Neural cell (in vitro differentiated cells): ENCODE measurements around the gene PSMB11.

Experiments
- CTCF ChIP-seq: fragments of 450-650 bp; IDR thresholded peaks from 2 replicates; pipeline ENCODE4 v1.5.1; 2014; ENCODE audit warnings: antibody characterized with exemption, mild to moderate bottlenecking, moderate library complexity; ENCODE audit not compliant: poor library complexity, severe bottlenecking
- EZH2 ChIP-seq: fragments of 200-600, 300-800 bp; shearing (Covaris generic), sonication (generic); IDR thresholded peaks from 2 replicates; pipeline ENCODE4 v1.6.1; 2014; ENCODE audit warnings: antibody characterized with exemption, low read length, borderline replicate concordance, mild to moderate bottlenecking; ENCODE audit not compliant: insufficient read depth, poor library complexity, severe bottlenecking
- MXI1 ChIP-seq: fragments of 450-650 bp; conservative IDR thresholded peaks from 2 replicates; pipeline ENCODE4 v1.6.1; 2014; ENCODE audit warnings: antibody characterized with exemption, mild to moderate bottlenecking; ENCODE audit not compliant: poor library complexity, severe bottlenecking
- POLR2AphosphoS5 ChIP-seq: IDR thresholded peaks from 2 replicates; pipeline ENCODE4 v1.6.1; 2012

DNA sequence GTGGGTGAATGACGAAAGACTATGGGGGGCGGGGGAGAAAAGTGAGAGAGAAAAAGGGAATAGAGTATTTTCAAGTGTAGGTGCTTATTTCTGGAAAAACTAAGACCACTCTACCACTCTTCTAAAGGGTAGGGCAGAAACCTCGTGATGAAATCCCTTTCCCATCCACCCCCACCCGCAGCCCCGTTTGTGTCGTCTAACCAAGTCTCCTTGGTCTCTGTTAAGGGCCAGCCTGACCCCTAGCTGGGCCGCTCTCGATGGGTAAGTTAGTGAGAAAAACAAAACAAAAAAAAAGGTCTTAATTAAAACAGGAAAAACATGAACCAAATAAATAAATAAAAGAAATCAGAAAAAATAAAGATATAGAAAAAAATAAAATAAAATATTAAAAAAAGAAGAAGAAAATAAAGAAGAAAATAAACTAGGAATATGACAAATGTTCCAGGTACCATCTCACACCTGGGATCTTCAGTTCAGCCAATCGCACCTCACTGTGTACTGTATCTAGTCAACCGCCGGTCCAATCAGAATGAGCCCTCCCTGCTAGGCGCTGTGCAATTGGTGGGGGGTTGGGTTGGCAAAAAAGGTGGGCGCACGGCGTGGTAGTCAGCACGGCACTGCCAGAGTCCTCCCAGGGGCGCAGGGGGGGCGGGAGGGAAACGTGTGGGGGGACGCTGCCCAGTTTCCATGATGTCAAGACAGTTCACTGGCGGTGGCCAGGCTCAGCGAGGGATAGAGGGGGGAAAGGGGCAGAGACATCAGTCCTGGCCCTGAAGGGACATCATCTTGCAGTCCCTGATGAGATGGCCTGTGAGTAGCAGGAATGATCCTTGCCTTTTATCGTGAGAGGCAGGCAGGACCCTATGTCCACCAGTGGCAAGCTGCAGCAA is 25.1 kb downstream of the PSMB11 start:
- TF ChIP-seq EZH2: no peak
- TF ChIP-seq CTCF: no peak
- no peak for TF ChIP-seq POLR2AphosphoS5
- no peak for TF ChIP-seq MXI1
